Activated CD4-positive, alpha-beta T cell treated with anti-CD3 and anti-CD28 coated beads, Interleukin-2, amount 50 U/mL, for 24 hours (primary cell): ENCODE data around the gene SERPINA3.

ENCODE experiments used
- DNase-seq, 2 donors: peaks; one replicate each; pipeline ENCODE4 v3.0.0-alpha.2; 2020; ENCODE audit warnings: low read depth in 1 of 2, low spot score in 1 of 2

The SERPINA3 gene

GRCh38 chr14:94650806-94651805 lies 38.9 kb downstream of the SERPINA3 start:
- DNase-seq = no peak

GRCh38 chr14:94653321-94653720 lies 41.1 kb downstream of the SERPINA3 start:
- no peak for DNase-seq

GRCh38 chr14:94654071-94654861 lies 42.1 kb downstream of the SERPINA3 start:
- no peak for DNase-seq

GRCh38 chr14:94655169-94655710 lies 43.0 kb downstream of the SERPINA3 start:
- DNase-seq = no peak

GRCh38 chr14:94656043-94656442 lies 43.9 kb downstream of the SERPINA3 start:
- no peak for DNase-seq

- DNase-seq = no peak
These were observed 47.1 kb downstream of the SERPINA3 start for GRCh38 chr14:94659256-94659655.

GRCh38 chr14:94659901-94660300 lies 47.7 kb downstream of the SERPINA3 start:
- no peak for DNase-seq

- DNase-seq = no peak
These were observed 48.2 kb downstream of the SERPINA3 start for GRCh38 chr14:94660306-94660946.

GRCh38 chr14:94663538-94663937 lies 51.3 kb downstream of the SERPINA3 start:
- no peak for DNase-seq

- no peak for DNase-seq
These were observed 51.9 kb downstream of the SERPINA3 start for GRCh38 chr14:94663965-94664704.

GRCh38 chr14:94665121-94665520 lies 52.9 kb downstream of the SERPINA3 start:
- no peak for DNase-seq

- no peak for DNase-seq
These were observed 53.4 kb downstream of the SERPINA3 start for GRCh38 chr14:94665544-94665943.

GRCh38 chr14:94670692-94671285 lies 58.6 kb downstream of the SERPINA3 start:
- no peak for DNase-seq

- DNase-seq = no peak
These were observed 59.8 kb downstream of the SERPINA3 start for GRCh38 chr14:94671870-94672444.

- DNase-seq = no peak
These were observed 60.9 kb downstream of the SERPINA3 start for GRCh38 chr14:94673071-94673470.
